Mucosa of descending colon (tissue), 3 donors: ENCODE results near the gene TTC7B. TPM values are rescaled to one million over a fixed set of nuclear protein-coding genes. Genes with fewer than 3 reads are reported as not detected.

Experiments
- ATAC-seq: fragments of 200-7000 bp; cut with Tn5 transposase; one replicate; pipeline ENCODE4 v1.9.1; 2020; ENCODE audit warnings: mild to moderate bottlenecking, moderate library complexity
- DNase-seq, 3 donors: peaks; one replicate each; pipeline ENCODE4 v3.0.0-alpha.2; 2020
- H3K36me3 ChIP-seq: fragments of 200-600 bp; one replicate; pipeline ENCODE4 v1.8.0; 2021; ENCODE audit warnings: low read depth, mild to moderate bottlenecking
- H3K4me1 ChIP-seq: fragments of 200-600 bp; one replicate; pipeline ENCODE4 v1.8.0; 2021; ENCODE audit warnings: low read depth, mild to moderate bottlenecking
- H3K4me3 ChIP-seq: fragments of 200-600 bp; one replicate; pipeline ENCODE4 v1.8.0; 2021; ENCODE audit warnings: mild to moderate bottlenecking
- H3K9me3 ChIP-seq: fragments of 200-600 bp; one replicate; pipeline ENCODE4 v1.8.0; 2021; ENCODE audit warnings: mild to moderate bottlenecking
- CTCF ChIP-seq: fragments of 200-600 bp; IDR thresholded peaks from one replicate; pipeline ENCODE4 v1.8.0; 2022; ENCODE audit warnings: antibody characterized with exemption, mild to moderate bottlenecking
- intact Hi-C, 2 donors: fragments of 100-400 bp; cut with DNase I in 1 of 2; cut with micrococcal nuclease in 1 of 2; formaldehyde crosslinking; loops; one replicate each; pipeline versions ENCODE4 v1.11.0 to v1.11.1; 2022; cut with DNase I, micrococcal nuclease
- total RNA-seq, 3 donors: library from RNA; stranded (reverse); fragmentation: NEBNext Ultra II Directional in 2 of 3; extraction: Animal tissue kit (Norgen Biotek cat#: 25700) in 2 of 3; gene quantifications; one replicate each; pipeline versions ENCODE4 v1.2.1 to v1.2.4, GENCODE V29; 2021 to 2023
- donor health status: DM: no; HTN: no; CAD: no; lungs with moderate emphysema.
- donor health status: DM: no; HTN: no; CAD: no.
- donor health status: DM: no; HTN: yes; CAD: no.

The TTC7B gene
- total RNA-seq, 3 donors from 2014 or later, result 6.0 to 72.8 (median 10.0) TPM

DNA sequence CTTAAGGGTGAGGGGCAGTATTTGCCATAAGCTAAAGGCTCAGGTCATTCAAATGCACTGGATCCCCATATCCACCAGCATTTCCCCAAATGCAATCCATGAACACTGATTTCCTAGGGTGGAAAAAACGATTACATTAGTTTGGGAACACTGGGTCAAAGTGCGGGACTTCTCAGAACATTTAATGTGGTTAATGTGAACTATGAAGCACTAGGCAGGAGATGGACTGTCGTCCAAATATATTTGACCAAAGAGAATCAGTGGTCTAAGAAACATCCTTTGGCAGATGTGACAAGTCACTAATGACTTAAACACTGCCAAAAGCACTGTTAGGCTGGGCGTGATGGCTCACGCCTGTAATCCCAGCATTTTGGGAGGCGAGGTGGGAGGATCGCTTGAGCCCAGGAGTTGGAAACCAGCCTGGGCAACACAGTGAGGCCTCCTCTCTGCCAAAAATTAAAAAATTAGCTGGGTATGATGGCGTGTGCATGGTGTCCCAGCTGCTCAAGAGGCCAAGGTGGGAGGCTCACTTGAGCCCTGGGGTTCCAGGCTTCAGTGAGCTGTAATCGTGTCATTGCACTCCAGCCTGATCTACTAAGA lies 214.0 kb downstream of the TTC7B start:
- Histone ChIP-seq H3K4me1 (no peaks in the 10 kb centered on the region), H3K9me3 (no peaks in the 10 kb centered on the region), H3K4me3 (no peak overlapping the region), H3K36me3 (no peaks in the 10 kb centered on the region)
- intact Hi-C loops, result no loop called here
- no peak for TF ChIP-seq CTCF
- DNase-seq (no peak), ATAC-seq (no peak)

DNA sequence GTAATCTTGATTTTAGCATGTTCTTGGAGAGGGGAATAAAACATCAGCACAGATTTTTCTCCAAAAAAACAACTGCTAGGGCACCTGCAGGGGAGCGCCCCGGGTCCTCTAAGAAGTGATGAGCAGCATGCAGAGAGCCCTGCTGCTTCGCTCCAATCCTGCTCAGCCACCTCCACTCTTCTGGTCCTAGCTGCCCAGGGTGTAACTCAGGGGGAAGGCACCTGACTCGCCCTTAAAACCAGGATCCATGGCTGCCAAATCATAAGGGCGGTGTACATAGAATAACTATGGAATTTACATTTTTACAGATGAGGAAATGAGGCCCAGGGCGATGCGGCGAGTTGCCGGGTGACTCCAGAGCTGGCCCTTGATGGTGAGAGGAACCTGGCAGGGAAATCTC lies 214.7 kb downstream of the TTC7B start:
- DNase-seq (no peak), ATAC-seq (no peak)
- Histone ChIP-seq H3K36me3 (no peaks in the 10 kb centered on the region), H3K4me1 (no peaks in the 10 kb centered on the region), H3K9me3 (no peaks in the 10 kb centered on the region), H3K4me3 (no peak overlapping the region)
- TF ChIP-seq CTCF, result no peak
- intact Hi-C loops, result no loop called here

DNA sequence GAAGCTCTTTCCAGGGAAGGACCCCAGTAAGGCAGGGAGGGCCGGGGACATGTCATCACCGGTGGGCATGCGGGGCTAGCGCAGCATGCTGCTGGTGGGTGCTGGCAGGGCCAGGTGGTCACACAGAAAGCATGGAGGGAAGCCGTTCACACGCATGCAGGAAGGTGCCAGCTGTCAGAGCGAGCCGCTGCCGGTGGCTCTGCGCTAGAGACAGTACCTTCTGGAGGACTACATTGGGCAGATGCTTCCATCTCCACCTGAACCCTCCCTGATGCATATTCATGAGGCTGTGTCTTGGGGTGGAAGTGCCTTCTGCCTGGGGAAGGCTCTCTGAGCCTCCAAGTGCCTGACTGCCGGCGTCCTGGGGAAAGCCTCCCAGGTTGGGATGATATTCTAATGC lies 215.6 kb downstream of the TTC7B start:
- Histone ChIP-seq H3K36me3 (no peaks in the 10 kb centered on the region), H3K4me3 (no peak overlapping the region), H3K9me3 (no peaks in the 10 kb centered on the region), H3K4me1 (no peaks in the 10 kb centered on the region)
- ATAC-seq (no peak), DNase-seq (no peak)
- intact Hi-C loops, result no loop called here
- TF ChIP-seq CTCF, result no peak

GRCh38 chr14:90599748-90600507 lies 216.3 kb downstream of the TTC7B start:
- Histone ChIP-seq H3K4me1 (no peaks in the 10 kb centered on the region), H3K9me3 (no peaks in the 10 kb centered on the region), H3K4me3 (no peak overlapping the region), H3K36me3 (no peaks in the 10 kb centered on the region)
- intact Hi-C loops, result no loop called here
- no peak for ATAC-seq
- peak in 1 of 3 donors; percentile 25 for DNase-seq
- TF ChIP-seq CTCF, result no peak

GRCh38 chr14:90599339-90599738 lies 216.9 kb downstream of the TTC7B start:
- ATAC-seq, result no peak
- no peaks in the 10 kb centered on the region for H3K36me3 ChIP-seq
- intact Hi-C loops, result no loop called here

More at GRCh38 chr14:90599339-90599738, 216.9 kb downstream of the TTC7B start:
- H3K4me3 ChIP-seq, result no peak overlapping the region
- no peak for TF ChIP-seq CTCF
- no peak for DNase-seq
- no peaks in the 10 kb centered on the region for H3K4me1 ChIP-seq
- H3K9me3 ChIP-seq, result no peaks in the 10 kb centered on the region
